GM12878 (cell line): ENCODE measurements around the gene UQCC5.

Source experiments
- CBX5 ChIP-seq: sonication (generic); IDR thresholded peaks from 2 replicates; pipeline ENCODE4 v1.6.1; 2016; ENCODE audit warnings: low read depth, moderate library complexity, mild to moderate bottlenecking, inconsistent platforms
- EZH2 ChIP-seq: IDR thresholded peaks from 2 replicates; pipeline ENCODE4 v1.6.1; 2012; ENCODE audit warnings: low read depth, mild to moderate bottlenecking, control low read depth, inconsistent platforms, low read length, borderline replicate concordance; ENCODE audit not compliant: control insufficient read depth
- KDM1A ChIP-seq: fragments of 200-600 bp; sonication (generic); IDR thresholded peaks from 2 replicates; pipeline ENCODE4 v1.6.1; 2016; ENCODE audit warnings: borderline replicate concordance
- MTA3 ChIP-seq: IDR thresholded peaks from 2 replicates; pipeline ENCODE4 v1.6.1; 2012; ENCODE audit warnings: low read length, inconsistent platforms, borderline replicate concordance
- RAD51 ChIP-seq: fragments of 450-650 bp; IDR thresholded peaks from 2 replicates; pipeline ENCODE4 v1.6.1; 2016; ENCODE audit warnings: moderate library complexity, mild to moderate bottlenecking, inconsistent platforms
- SMC3 ChIP-seq: IDR thresholded peaks from 2 replicates; pipeline ENCODE4 v1.6.1; 2011; ENCODE audit warnings: low read length, improper control_type of control experiment, borderline replicate concordance
- YY1 ChIP-seq: IDR thresholded peaks from 2 replicates; pipeline ENCODE4 v1.6.1; 2011; ENCODE audit warnings: low read depth, mild to moderate bottlenecking, low read length
- ZZZ3 ChIP-seq: IDR thresholded peaks from 2 replicates; pipeline ENCODE4 v1.6.1; 2011; ENCODE audit warnings: low read depth; ENCODE audit not compliant: control insufficient read depth, insufficient read length
- TF ChIP-seq, protein P1 (sequence below): IDR thresholded peaks from 2 replicates; pipeline ENCODE4 v1.6.1; 2011; ENCODE audit warnings: borderline replicate concordance, low read depth, mild to moderate bottlenecking, moderate library complexity, mixed read lengths, low read length; ENCODE audit not compliant: insufficient read depth; ENCODE audit errors: extremely low read length
- TF ChIP-seq, protein P2 (sequence below), 3 experiments: IDR thresholded peaks in 2 of 3; conservative IDR thresholded peaks in 1 of 3; 2 replicates each; pipeline ENCODE4 v1.5.1; 2011; ENCODE audit warnings: low read depth in 3 of 3, low read length in 3 of 3, mild to moderate bottlenecking in 3 of 3, control low read depth in 2 of 3, moderate library complexity in 2 of 3, inconsistent platforms in 1 of 3, mixed read lengths in 1 of 3; ENCODE audit not compliant: control insufficient read depth in 2 of 3, insufficient read depth in 1 of 3; ENCODE audit errors: extremely low read depth in 1 of 3
- TF ChIP-seq, protein P3 (sequence below): fragments of 450-650 bp; IDR thresholded peaks from 2 replicates; pipeline ENCODE4 v1.6.1; 2018; ENCODE audit warnings: borderline replicate concordance, mild to moderate bottlenecking; ENCODE audit not compliant: partially characterized antibody
- TF ChIP-seq, protein P4 (sequence below): fragments of 150-350 bp; IDR thresholded peaks from 2 replicates; pipeline ENCODE4 v1.6.1; 2016; ENCODE audit warnings: low read depth, low read length

DNA sequence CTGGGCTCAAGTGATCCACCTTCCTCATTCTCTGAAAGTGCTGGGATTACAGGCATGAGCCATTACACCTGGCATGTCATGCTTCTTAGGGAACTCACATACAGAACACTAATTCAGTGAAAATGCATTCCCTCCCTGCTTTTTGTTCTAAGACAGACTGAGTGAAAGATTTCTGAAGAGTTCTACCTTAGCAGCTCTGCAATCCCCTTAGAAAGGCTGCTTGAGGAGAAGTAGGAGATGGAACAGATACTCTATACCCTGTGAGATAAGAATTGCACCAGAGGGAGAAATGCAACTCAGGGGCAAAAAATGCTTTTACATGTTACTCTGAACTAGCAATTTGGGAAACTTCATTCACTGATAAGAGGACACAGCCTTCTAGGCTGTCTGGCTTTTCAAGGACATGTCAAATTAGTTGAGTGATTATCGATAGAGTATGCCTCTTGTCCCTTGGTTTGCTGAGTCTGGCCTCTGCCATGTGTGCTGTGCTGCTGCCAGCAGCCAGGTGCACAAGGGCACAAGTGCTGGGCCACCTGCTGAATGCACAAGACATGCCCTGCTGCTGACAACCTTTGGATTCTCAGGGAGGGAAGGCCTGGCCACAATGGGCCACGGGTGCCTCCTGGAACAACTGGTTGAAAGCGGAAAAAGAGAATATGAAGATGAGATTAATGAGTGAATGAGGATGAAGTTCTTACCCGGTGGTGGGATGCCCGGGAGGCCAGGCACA, 17.8 kb downstream of the UQCC5 start:
- TF ChIP-seq, protein P1, sequence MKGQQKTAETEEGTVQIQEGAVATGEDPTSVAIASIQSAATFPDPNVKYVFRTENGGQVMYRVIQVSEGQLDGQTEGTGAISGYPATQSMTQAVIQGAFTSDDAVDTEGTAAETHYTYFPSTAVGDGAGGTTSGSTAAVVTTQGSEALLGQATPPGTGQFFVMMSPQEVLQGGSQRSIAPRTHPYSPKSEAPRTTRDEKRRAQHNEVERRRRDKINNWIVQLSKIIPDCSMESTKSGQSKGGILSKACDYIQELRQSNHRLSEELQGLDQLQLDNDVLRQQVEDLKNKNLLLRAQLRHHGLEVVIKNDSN, result no peak
- no peak for TF ChIP-seq ZZZ3
- TF ChIP-seq, protein P2, sequence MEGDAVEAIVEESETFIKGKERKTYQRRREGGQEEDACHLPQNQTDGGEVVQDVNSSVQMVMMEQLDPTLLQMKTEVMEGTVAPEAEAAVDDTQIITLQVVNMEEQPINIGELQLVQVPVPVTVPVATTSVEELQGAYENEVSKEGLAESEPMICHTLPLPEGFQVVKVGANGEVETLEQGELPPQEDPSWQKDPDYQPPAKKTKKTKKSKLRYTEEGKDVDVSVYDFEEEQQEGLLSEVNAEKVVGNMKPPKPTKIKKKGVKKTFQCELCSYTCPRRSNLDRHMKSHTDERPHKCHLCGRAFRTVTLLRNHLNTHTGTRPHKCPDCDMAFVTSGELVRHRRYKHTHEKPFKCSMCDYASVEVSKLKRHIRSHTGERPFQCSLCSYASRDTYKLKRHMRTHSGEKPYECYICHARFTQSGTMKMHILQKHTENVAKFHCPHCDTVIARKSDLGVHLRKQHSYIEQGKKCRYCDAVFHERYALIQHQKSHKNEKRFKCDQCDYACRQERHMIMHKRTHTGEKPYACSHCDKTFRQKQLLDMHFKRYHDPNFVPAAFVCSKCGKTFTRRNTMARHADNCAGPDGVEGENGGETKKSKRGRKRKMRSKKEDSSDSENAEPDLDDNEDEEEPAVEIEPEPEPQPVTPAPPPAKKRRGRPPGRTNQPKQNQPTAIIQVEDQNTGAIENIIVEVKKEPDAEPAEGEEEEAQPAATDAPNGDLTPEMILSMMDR (IDR thresholded peaks at IDR 0.05 in 2 of 3, conservative IDR thresholded peaks at IDR 0.05 in 1 of 3; ENCODE audit: control insufficient read depth in 2 of 3, extremely low read depth in 1 of 3, insufficient read depth in 1 of 3, low read depth in 3 of 3, low read length in 3 of 3), result no peak
- TF ChIP-seq, protein P3, sequence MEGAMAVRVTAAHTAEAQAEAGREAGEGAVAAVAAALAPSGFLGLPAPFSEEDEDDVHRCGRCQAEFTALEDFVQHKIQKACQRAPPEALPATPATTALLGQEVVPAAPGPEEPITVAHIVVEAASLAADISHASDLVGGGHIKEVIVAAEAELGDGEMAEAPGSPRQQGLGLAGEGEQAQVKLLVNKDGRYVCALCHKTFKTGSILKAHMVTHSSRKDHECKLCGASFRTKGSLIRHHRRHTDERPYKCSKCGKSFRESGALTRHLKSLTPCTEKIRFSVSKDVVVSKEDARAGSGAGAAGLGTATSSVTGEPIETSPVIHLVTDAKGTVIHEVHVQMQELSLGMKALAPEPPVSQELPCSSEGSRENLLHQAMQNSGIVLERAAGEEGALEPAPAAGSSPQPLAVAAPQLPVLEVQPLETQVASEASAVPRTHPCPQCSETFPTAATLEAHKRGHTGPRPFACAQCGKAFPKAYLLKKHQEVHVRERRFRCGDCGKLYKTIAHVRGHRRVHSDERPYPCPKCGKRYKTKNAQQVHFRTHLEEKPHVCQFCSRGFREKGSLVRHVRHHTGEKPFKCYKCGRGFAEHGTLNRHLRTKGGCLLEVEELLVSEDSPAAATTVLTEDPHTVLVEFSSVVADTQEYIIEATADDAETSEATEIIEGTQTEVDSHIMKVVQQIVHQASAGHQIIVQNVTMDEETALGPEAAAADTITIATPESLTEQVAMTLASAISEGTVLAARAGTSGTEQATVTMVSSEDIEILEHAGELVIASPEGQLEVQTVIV, result no peak
- TF ChIP-seq EZH2, result no peak
- no peak for TF ChIP-seq KDM1A
- TF ChIP-seq SMC3, result no peak
- TF ChIP-seq RAD51, result no peak
- TF ChIP-seq, protein P4, sequence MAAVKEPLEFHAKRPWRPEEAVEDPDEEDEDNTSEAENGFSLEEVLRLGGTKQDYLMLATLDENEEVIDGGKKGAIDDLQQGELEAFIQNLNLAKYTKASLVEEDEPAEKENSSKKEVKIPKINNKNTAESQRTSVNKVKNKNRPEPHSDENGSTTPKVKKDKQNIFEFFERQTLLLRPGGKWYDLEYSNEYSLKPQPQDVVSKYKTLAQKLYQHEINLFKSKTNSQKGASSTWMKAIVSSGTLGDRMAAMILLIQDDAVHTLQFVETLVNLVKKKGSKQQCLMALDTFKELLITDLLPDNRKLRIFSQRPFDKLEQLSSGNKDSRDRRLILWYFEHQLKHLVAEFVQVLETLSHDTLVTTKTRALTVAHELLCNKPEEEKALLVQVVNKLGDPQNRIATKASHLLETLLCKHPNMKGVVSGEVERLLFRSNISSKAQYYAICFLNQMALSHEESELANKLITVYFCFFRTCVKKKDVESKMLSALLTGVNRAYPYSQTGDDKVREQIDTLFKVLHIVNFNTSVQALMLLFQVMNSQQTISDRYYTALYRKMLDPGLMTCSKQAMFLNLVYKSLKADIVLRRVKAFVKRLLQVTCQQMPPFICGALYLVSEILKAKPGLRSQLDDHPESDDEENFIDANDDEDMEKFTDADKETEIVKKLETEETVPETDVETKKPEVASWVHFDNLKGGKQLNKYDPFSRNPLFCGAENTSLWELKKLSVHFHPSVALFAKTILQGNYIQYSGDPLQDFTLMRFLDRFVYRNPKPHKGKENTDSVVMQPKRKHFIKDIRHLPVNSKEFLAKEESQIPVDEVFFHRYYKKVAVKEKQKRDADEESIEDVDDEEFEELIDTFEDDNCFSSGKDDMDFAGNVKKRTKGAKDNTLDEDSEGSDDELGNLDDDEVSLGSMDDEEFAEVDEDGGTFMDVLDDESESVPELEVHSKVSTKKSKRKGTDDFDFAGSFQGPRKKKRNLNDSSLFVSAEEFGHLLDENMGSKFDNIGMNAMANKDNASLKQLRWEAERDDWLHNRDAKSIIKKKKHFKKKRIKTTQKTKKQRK, result no peak
- TF ChIP-seq YY1, result no peak
- no peak for TF ChIP-seq CBX5
- no peak for TF ChIP-seq MTA3
